GM12878 (cell line): ENCODE measurements around the gene CCDC74B.
"Not testable (repeated sequence)": the region's sequence is repeated elsewhere in the genome, so short reads cannot be mapped to it uniquely, and the experiment has no call there.

ENCODE experiments used
- CEBPB ChIP-seq, 2 experiments: fragments of 150-350 bp in 1 of 2; IDR thresholded peaks; 2 replicates each; pipeline ENCODE4 v1.6.1; 2012 to 2014; ENCODE audit warnings: low read depth in 2 of 2, low read length in 2 of 2, borderline replicate concordance in 1 of 2, inconsistent platforms in 1 of 2
- MTA2 ChIP-seq: fragments of 450-650 bp; IDR thresholded peaks from 2 replicates; pipeline ENCODE4 v1.6.1; 2016; ENCODE audit warnings: low read depth, mild to moderate bottlenecking, moderate library complexity
- MYC ChIP-seq: IDR thresholded peaks from 2 replicates; pipeline ENCODE4 v1.6.1; 2011; ENCODE audit warnings: mild to moderate bottlenecking, low read length, moderate library complexity, inconsistent platforms; ENCODE audit not compliant: insufficient read depth, insufficient replicate concordance, insufficient read length, severe bottlenecking
- POLR2AphosphoS5 ChIP-seq: IDR thresholded peaks from 2 replicates; pipeline ENCODE4 v1.6.1; 2011; ENCODE audit warnings: mild to moderate bottlenecking, low read length, inconsistent platforms
- RFX5 ChIP-seq: IDR thresholded peaks from 2 replicates; pipeline ENCODE4 v1.6.1; 2011; ENCODE audit warnings: low read depth, low read length, improper control_type of control experiment
- SMC3 ChIP-seq: IDR thresholded peaks from 2 replicates; pipeline ENCODE4 v1.6.1; 2011; ENCODE audit warnings: low read length, improper control_type of control experiment, borderline replicate concordance
- SUPT20H ChIP-seq: IDR thresholded peaks from 2 replicates; pipeline ENCODE4 v1.6.1; 2011; ENCODE audit warnings: low read depth, mild to moderate bottlenecking, low read length, moderate library complexity, borderline replicate concordance; ENCODE audit not compliant: control insufficient read depth
- ZNF384 ChIP-seq: IDR thresholded peaks from 2 replicates; pipeline ENCODE4 v1.6.1; 2012; ENCODE audit warnings: low read depth, mild to moderate bottlenecking, low read length, improper control_type of control experiment, borderline replicate concordance
- ZZZ3 ChIP-seq: IDR thresholded peaks from 2 replicates; pipeline ENCODE4 v1.6.1; 2011; ENCODE audit warnings: low read depth; ENCODE audit not compliant: control insufficient read depth, insufficient read length
- TF ChIP-seq, protein P1 (sequence below), 3 experiments: IDR thresholded peaks in 2 of 3; conservative IDR thresholded peaks in 1 of 3; 2 replicates each; pipeline ENCODE4 v1.5.1; 2011; ENCODE audit warnings: low read depth in 3 of 3, low read length in 3 of 3, mild to moderate bottlenecking in 3 of 3, control low read depth in 2 of 3, moderate library complexity in 2 of 3, inconsistent platforms in 1 of 3, mixed read lengths in 1 of 3; ENCODE audit not compliant: control insufficient read depth in 2 of 3, insufficient read depth in 1 of 3; ENCODE audit errors: extremely low read depth in 1 of 3

DNA sequence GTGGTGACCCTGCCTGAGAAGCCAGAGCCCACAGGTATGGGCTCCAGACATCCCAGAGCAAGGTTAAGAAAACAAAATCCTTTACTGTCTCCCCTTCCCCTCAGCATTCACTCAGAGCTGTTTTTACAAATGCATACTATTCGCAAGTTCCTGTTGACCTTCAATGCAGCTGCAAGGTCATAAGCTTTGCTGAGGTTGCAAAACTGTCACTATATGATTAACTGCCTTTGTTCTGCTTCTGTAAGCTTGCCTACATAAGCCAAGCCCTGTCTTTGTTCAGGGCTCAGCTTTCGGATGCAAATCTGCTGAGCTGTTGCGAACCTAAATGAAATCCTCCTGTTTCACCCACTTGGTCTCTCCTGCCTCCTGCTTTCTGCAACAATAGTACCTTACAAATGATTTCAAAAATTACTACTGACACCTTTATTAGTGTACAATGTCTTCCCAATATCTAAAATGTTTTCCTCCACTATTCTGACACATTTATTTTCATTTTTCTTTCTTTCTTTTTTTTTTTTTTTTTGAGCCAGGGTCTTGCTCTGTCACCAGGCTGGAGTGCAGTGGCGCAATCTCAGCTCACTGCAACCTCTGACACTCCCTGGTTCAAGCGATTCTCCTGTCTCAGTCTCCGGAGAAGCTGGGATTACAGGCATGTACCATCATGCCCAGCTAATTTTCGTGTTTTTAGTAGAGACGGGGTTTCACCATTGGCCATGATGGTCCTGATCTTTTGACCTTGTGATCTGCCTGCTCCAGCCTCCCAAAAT is 42.1 kb downstream of the CCDC74B start:
- not testable (repeated sequence) for TF ChIP-seq MTA2; POLR2AphosphoS5; RFX5; SMC3; MYC; ZZZ3; CEBPB (IDR thresholded peaks at IDR 0.05; ENCODE audit: borderline replicate concordance in 1 of 2, low read depth in 2 of 2, low read length in 2 of 2); ZNF384; SUPT20H
- TF ChIP-seq, protein P1, sequence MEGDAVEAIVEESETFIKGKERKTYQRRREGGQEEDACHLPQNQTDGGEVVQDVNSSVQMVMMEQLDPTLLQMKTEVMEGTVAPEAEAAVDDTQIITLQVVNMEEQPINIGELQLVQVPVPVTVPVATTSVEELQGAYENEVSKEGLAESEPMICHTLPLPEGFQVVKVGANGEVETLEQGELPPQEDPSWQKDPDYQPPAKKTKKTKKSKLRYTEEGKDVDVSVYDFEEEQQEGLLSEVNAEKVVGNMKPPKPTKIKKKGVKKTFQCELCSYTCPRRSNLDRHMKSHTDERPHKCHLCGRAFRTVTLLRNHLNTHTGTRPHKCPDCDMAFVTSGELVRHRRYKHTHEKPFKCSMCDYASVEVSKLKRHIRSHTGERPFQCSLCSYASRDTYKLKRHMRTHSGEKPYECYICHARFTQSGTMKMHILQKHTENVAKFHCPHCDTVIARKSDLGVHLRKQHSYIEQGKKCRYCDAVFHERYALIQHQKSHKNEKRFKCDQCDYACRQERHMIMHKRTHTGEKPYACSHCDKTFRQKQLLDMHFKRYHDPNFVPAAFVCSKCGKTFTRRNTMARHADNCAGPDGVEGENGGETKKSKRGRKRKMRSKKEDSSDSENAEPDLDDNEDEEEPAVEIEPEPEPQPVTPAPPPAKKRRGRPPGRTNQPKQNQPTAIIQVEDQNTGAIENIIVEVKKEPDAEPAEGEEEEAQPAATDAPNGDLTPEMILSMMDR (IDR thresholded peaks at IDR 0.05 in 2 of 3, conservative IDR thresholded peaks at IDR 0.05 in 1 of 3; ENCODE audit: control insufficient read depth in 2 of 3, extremely low read depth in 1 of 3, insufficient read depth in 1 of 3, low read depth in 3 of 3, low read length in 3 of 3): not testable (repeated sequence)
